HepG2 (cell line): ENCODE results near the gene NOB1. TPM values are rescaled to one million over a fixed set of nuclear protein-coding genes. Genes with fewer than 3 reads are reported as not detected.

Experiments
- ATF4 ChIP-seq, 2 experiments: fragments of 450-650 bp in 1 of 2; sonication (generic) in 1 of 2; formaldehyde crosslinking; IDR thresholded peaks; 2 replicates each; pipeline versions ENCODE4 v1.5.0 to v1.8.0; 2020 to 2022; ENCODE audit warnings: mild to moderate bottlenecking in 1 of 2, missing genetic modification reagents in 1 of 2
- ATM ChIP-seq: fragments of 450-650 bp; IDR thresholded peaks from 2 replicates; pipeline ENCODE4 v1.7.1; 2017; ENCODE audit warnings: mild to moderate bottlenecking, borderline replicate concordance
- CCAR2 ChIP-seq: fragments of 200-400 bp; formaldehyde crosslinking; optimal IDR thresholded peaks from 2 replicates; pipeline ENCODE3; 2018; ENCODE audit warnings: low read depth, mild to moderate bottlenecking, low read length, moderate library complexity
- ETV5 ChIP-seq: IDR thresholded peaks from 2 replicates; pipeline ENCODE4 v1.6.1; 2018; ENCODE audit warnings: missing biosample characterization, missing genetic modification reagents, inconsistent platforms, borderline replicate concordance
- GRHL1 ChIP-seq: sonication (generic); formaldehyde crosslinking; conservative IDR thresholded peaks from 2 replicates; pipeline ENCODE4 v1.8.0; 2022; ENCODE audit warnings: missing genetic modification reagents
- HOXA3 ChIP-seq: sonication (generic); formaldehyde crosslinking; IDR thresholded peaks from 2 replicates; pipeline ENCODE4 v1.5.0; 2020; ENCODE audit warnings: missing genetic modification reagents
- KAT8 ChIP-seq: IDR thresholded peaks from 2 replicates; pipeline ENCODE4 v1.6.1; 2016; ENCODE audit warnings: missing genetic modification reagents, missing compliant biosample characterization
- KDM5A ChIP-seq: fragments of 200-600 bp; sonication (generic); IDR thresholded peaks from 2 replicates; pipeline ENCODE4 v1.7.0; 2018; ENCODE audit warnings: antibody characterized with exemption, mild to moderate bottlenecking, low read length, borderline replicate concordance
- MTF2 ChIP-seq: sonication (generic); formaldehyde crosslinking; IDR thresholded peaks from 2 replicates; pipeline ENCODE4 v1.5.0; 2020; ENCODE audit warnings: missing genetic modification reagents, borderline replicate concordance
- RELA ChIP-seq: sonication (generic); formaldehyde crosslinking; IDR thresholded peaks from 2 replicates; pipeline ENCODE4 v1.4.0; 2020; ENCODE audit warnings: missing genetic modification reagents
- SNAPC5 ChIP-seq: sonication (generic); formaldehyde crosslinking; IDR thresholded peaks from 2 replicates; pipeline ENCODE4 v1.8.1; 2023; ENCODE audit warnings: mild to moderate bottlenecking, missing genetic modification reagents, borderline replicate concordance
- STAG1 ChIP-seq: sonication (generic); formaldehyde crosslinking; IDR thresholded peaks from 2 replicates; pipeline ENCODE4 v1.4.0; 2020; ENCODE audit warnings: missing genetic modification reagents
- TGIF2 ChIP-seq: IDR thresholded peaks from 2 replicates; pipeline ENCODE4 v1.6.1; 2016; ENCODE audit warnings: control low read depth, missing compliant biosample characterization
- ZMAT3 ChIP-seq: sonication (generic); formaldehyde crosslinking; conservative IDR thresholded peaks from 2 replicates; pipeline ENCODE4 v1.7.0; 2021; ENCODE audit warnings: missing genetic modification reagents
- ZNF138 ChIP-seq: sonication (generic); formaldehyde crosslinking; IDR thresholded peaks from 2 replicates; pipeline ENCODE4 v1.5.0; 2020; ENCODE audit warnings: mild to moderate bottlenecking, low read depth, missing genetic modification reagents
- ZNF333 ChIP-seq: sonication (generic); formaldehyde crosslinking; IDR thresholded peaks from 2 replicates; pipeline ENCODE4 v1.4.0; 2020; ENCODE audit warnings: mild to moderate bottlenecking, missing genetic modification reagents, borderline replicate concordance
- ZNF34 ChIP-seq: sonication (generic); formaldehyde crosslinking; IDR thresholded peaks from 2 replicates; pipeline ENCODE4 v1.4.0; 2020; ENCODE audit warnings: mild to moderate bottlenecking, missing genetic modification reagents, borderline replicate concordance
- ZNF619 ChIP-seq: sonication (generic); formaldehyde crosslinking; IDR thresholded peaks from 2 replicates; pipeline ENCODE4 v1.4.0; 2020; ENCODE audit warnings: mild to moderate bottlenecking, missing genetic modification reagents
- ZNF747 ChIP-seq: sonication (generic); formaldehyde crosslinking; IDR thresholded peaks from 2 replicates; pipeline ENCODE4 v1.8.1; 2023; ENCODE audit warnings: missing genetic modification reagents, mild to moderate bottlenecking, borderline replicate concordance
- ZNF773 ChIP-seq: sonication (generic); formaldehyde crosslinking; IDR thresholded peaks from 2 replicates; pipeline ENCODE4 v1.4.0; 2020; ENCODE audit warnings: missing genetic modification reagents, borderline replicate concordance
- ZNF839 ChIP-seq: sonication (generic); formaldehyde crosslinking; IDR thresholded peaks from 2 replicates; pipeline ENCODE4 v1.4.0; 2020; ENCODE audit warnings: missing genetic modification reagents, mild to moderate bottlenecking, borderline replicate concordance
- ZSCAN31 ChIP-seq: sonication (generic); formaldehyde crosslinking; IDR thresholded peaks from 2 replicates; pipeline ENCODE4 v1.5.0; 2020; ENCODE audit warnings: low read depth, mild to moderate bottlenecking, missing genetic modification reagents
- polyA plus RNA-seq, 8 experiments: library from polyadenylated mRNA; depleted of rRNA in 3 of 8; stranded (reverse) in 7 of 8; unstranded in 1 of 8; fragments of >200 nt; fragmentation: Illumina TruSeq in 4 of 8; extraction: Trizol in 4 of 8; gene quantifications; 2 replicates each; pipeline versions ENCODE4 v1.2.1 to v1.2.3, GENCODE V29; 2011 to 2016; ENCODE audit warnings: low read depth in 4 of 8, missing spikeins in 1 of 8, mixed read lengths in 1 of 8; ENCODE audit not compliant: insufficient read depth in 1 of 8
- total RNA-seq, 5 experiments: library from RNA; depleted of rRNA; stranded (reverse); fragments of >200 nt; fragmentation: Illumina TruSeq; extraction: Trizol; gene quantifications; 2 replicates each; pipeline ENCODE4 v1.2.3, GENCODE V29; 2016; ENCODE audit warnings: low read depth in 1 of 5

The NOB1 gene
- total and polyA plus RNA-seq, 2 of the 13 experiments (the other 11 are each of a cell fraction or from before 2014, with no cell fraction given), result 47.1 to 162 TPM

- TF ChIP-seq ZMAT3 (CRISPR knock-in tag) (peak; percentile 81), SNAPC5 (CRISPR knock-in tag) (0 out of 2 replicates have a peak, but pooled peaks have one; percentile 87), ZNF747 (peak; percentile 94; the same call in 1 of the 2 replicates), ATM (no peak), KDM5A (peak; percentile 85), MTF2 (no peak), TGIF2 (peak; percentile 47), ZSCAN31 (CRISPR knock-in tag) (peak; percentile 96), ETV5 (CRISPR knock-in tag) (peak; percentile 66), ZNF333 (CRISPR knock-in tag) (peak; percentile 96; the same call in 1 of the 2 replicates), RELA (CRISPR knock-in tag) (peak; percentile 94), ZNF773 (CRISPR knock-in tag) (no peak), CCAR2 (no peak), GRHL1 (CRISPR knock-in tag) (no peak), ATF4 (CRISPR knock-in tag; IDR thresholded peaks at IDR 0.05) (peak in 1 of 2 experiments; percentile 71; a peak in 1 of 4 replicates), STAG1 (CRISPR knock-in tag) (peak; percentile 99), ZNF619 (CRISPR knock-in tag) (peak; percentile 91; the same call in 1 of the 2 replicates), ZNF34 (peak; percentile 85), KAT8 (CRISPR knock-in tag) (peak; percentile 95), HOXA3 (CRISPR knock-in tag) (peak; percentile 93), ZNF138 (CRISPR knock-in tag) (peak; percentile 99), ZNF839 (CRISPR knock-in tag) (peak; percentile 97; the same call in 1 of the 2 replicates)
Observed at GRCh38 chr16:69754469-69755310, at the start of gene NOB1 (continued).
